Measurements from ENCODE around the gene PRAMEF6.
"Not testable (repeated sequence)": the region's sequence is repeated elsewhere in the genome, so short reads cannot be mapped to it uniquely, and the experiment has no call there.

The PRAMEF6 gene

DNA sequence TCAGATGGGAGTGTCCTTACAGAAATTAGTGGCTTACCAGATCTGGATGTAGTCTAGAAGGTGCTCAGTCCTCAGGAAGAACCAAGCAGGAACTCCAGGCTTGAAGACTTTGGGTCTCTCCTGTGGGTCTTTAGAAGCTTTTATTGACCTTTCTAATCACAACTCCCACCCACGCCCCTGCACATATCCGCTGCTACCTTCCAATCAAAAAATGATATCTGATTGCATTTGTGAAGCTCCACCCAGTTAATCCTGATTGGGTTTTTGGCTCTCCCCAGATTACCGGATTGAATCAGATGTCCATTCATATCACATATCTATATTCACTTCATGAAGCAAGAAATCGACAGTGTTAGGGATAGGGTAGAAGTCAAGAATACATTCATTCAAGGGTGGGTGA is at the start of gene PRAMEF6:
Gene PRAMEF6 (minus strand): TSS at position 101 of the 400 bp plus-strand sequence. CDS start 5,062 bp downstream, outside the sequence.
- DNase-seq (ENCODE audit: low spot score) = not testable (repeated sequence)

DNA sequence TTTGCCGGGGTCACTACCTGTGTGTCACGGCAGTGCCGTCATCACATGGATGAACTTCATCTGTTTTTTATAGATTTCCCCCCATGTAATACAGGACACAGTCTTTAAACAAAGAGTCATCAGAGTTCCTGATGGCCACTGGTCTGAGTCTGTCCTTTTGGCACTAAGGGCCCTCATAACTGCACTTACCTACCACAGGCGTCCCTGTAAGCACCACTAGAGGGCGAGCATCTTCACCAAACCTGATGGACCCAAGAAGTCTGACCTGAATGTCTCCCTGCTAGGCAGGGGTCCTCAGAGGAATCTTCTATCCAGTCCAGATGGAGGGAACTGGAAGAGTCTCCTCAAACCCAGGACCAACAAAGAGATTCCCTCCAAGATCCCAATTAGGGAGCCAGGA is 23.0 kb downstream of the PRAMEF6 start:
- not testable (repeated sequence) for DNase-seq (ENCODE audit: low spot score)

DNA sequence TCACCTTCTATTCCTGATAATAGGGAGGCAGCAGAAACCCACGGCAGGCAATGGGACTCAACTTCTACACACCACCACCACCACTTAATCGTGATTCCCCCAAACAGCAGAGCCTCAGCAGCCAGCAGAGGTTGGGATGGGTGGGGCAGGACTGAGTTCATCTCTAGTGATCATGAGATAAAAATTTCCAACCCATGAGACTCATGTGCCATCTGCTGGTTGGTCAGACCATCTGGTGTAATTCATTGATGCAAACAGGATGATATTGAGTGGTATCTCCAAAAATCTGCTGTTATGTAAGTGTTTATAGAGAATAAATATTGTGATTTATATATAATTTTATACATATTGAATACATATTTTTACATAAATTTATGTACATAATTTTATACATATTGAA is 25.6 kb downstream of the PRAMEF6 start:
- not testable (repeated sequence) for DNase-seq (ENCODE audit: low spot score)

DNA sequence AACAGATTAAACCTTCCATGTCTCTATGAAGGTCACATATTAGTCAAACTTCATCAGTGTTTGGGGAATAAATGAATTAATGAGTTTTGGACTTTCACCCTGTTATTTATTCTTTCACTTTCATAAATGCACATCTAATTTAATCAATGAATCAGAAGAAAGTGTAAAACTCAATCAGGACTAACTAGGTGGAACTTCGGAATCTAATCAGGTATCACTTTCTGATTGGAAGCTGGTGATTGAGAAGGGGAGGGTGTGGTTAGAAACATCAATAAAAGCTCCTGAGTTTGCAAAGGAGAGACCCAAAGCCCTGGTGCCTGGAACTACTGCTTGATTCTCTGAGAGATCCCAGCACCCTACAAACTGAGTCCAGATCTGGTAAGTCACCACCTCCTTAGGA is 31.1 kb downstream of the PRAMEF6 start, which contains the start of gene PRAMEF7:
Gene PRAMEF7 (plus strand): TSS at position 301 of the 400 bp plus-strand sequence. CDS start 1,083 bp downstream, outside the sequence.
- not testable (repeated sequence) for DNase-seq (ENCODE audit: low spot score)

DNA sequence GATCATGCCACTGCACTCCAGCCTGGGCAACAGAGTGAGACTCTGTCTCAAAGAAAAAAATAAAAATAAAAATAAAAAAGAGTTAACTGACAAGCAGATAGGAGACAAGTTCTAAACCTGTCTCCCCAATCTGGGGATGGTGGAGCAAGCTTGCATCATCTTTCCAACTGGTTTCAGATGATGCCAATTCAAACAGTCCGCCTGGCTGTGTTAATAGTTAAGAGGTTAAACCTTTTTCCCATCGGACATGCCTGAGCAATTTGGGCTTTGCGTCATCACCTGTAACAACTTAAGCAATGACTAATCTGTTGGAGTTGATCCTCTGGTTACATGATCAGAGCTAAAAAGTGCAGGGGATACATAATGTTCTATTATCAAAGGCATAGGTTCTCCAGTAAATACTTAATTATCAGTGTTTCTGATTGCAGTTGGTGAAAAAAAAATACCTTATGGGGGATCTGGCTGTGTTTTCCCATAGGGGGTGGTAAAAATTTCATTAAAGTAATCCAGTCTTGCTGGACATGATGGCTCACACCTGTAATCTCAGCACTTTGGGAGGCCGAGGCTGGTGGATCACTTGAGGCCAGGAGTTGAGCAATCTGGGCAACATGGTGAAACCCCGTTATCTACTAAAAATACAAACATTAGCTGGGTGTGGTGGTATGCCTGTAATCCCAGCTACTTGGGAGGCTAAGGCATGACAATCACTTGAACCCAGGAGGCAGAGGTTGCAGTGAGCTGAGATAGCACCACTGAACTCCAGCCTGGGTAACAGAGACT is 43.4 kb downstream of the PRAMEF6 start:
- DNase-seq (ENCODE audit: low spot score) = not testable (repeated sequence)

DNA sequence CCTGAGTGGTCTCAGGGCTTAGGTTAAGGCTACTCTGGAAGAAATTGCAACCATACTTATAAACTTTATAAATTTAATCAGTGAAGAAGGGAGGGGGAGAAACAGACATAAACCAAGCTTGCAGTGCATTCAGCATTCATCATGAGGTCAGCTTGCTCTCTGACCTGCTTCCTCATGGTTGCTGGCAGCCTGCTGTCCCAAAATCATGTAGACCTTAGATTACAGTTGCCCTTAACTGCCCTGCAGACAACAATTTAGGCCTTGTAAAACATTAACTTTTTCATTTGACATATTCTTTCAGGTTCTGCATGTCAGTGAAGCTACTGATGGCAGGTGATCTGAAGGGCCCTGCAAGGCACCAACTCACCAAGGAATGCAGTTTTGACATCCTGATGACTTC is 48.2 kb downstream of the PRAMEF6 start:
- not testable (repeated sequence) for DNase-seq (ENCODE audit: low spot score)

DNA sequence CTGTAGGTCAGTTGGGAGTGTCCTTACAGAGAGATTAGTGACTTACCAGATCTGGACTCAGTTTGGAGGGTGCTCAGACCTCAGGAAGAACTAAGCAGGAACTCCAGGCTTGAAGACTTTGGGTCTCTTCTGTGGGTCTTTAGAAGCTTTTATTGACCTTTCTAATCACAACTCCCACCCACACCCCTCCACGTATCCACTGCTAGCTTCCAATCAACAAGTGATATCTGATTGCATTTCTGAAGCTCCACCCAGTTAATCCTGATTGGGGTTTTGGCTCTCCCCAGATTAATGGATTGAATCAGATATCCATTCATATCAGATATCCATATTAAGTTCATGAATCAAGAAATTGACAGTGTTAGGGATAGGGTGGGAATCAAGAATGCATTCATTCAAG is 49.2 kb downstream of the PRAMEF6 start, which contains the start of gene PRAMEF10:
Gene PRAMEF10 (minus strand): TSS at position 101 of the 400 bp plus-strand sequence. CDS start 2,423 bp downstream, outside the sequence.
- not testable (repeated sequence) for DNase-seq (ENCODE audit: low spot score)

Data from germinal center (tissue), 1 donor.